ENCODE measurements around the gene HINFP. TPM values are rescaled to one million over a fixed set of nuclear protein-coding genes. Genes with fewer than 3 reads are reported as not detected.
A peak's percentile ranks its signal among the peaks of the same experiment; 100 is the strongest.

The HINFP gene
- total and polyA plus RNA-seq, 9 of the 15 experiments (the other 6 are each of a cell fraction or from before 2014, with no cell fraction given) = 13.8 to 34.1 (median 22.5) TPM

DNA sequence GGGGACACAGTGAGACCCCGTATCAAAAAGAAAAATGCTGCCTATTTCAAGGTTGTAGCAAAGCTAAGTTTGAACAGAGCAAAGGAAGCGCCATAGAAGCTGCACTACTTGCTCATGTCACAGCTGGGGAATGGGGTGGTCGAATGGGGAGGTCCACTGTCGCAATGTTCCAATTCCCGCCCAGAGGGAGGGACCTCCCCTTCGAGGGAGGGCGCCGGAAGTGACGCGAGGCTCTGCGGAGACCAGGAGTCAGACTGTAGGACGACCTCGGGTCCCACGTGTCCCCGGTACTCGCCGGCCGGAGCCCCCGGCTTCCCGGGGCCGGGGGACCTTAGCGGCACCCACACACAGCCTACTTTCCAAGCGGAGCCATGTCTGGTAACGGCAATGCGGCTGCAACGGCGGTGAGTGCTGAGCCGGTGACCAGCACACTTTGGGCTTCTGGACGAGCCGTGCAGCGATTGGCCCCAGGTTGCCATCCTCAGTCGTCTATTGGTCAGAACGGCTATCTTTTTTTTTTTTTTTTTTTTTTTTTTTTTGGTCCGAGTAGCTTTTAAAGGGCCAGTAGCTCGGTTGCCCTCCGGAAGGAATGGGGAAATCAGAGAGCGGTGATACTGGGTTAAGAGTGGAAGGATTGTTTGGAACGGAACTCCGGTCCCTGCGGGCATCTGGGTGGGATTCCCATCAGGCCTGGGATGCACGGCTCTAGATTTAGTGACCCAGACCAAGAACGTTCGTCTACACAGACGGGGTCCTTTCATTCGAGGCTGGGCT lies 36.5 kb upstream of the HINFP start, which contains the start of gene HMBS (continued):
- TF ChIP-seq YY1 (IDR thresholded peaks at IDR 0.05; ENCODE audit: borderline replicate concordance in 1 of 3, control insufficient read depth in 1 of 3, extremely low read depth in 1 of 3, insufficient read depth in 3 of 3, insufficient read length in 1 of 3, insufficient replicate concordance in 2 of 3, low read depth in 1 of 3, low read length in 2 of 3) (peak in 2 of 3 experiments; percentile 21 to 71), ZNF124 (CRISPR knock-in tag; IDR thresholded peaks at IDR 0.05) (no peak), DPF2 (IDR thresholded peaks at IDR 0.05) (no peak), BRCA1 (IDR thresholded peaks at IDR 0.05) (no peak), BRCA1 (CRISPR knock-in tag; IDR thresholded peaks at IDR 0.05) (no peak), HDAC6 (IDR thresholded peaks at IDR 0.05; ENCODE audit: low read depth, low read length) (no peak), MCM2 (IDR thresholded peaks at IDR 0.05; ENCODE audit: low read depth) (no peak), FOXM1 (IDR thresholded peaks at IDR 0.05; ENCODE audit: low read depth) (peak; percentile 64), FOXM1 (CRISPR knock-in tag; IDR thresholded peaks at IDR 0.05; ENCODE audit: low read depth) (no peak), CHD4 (IDR thresholded peaks at IDR 0.05; ENCODE audit: insufficient read depth, insufficient replicate concordance, low read depth, low read length, poor library complexity, severe bottlenecking) (no peak), NR2C2 (CRISPR knock-in tag; IDR thresholded peaks at IDR 0.05) (no peak), NR2C2 (tag; IDR thresholded peaks at IDR 0.05) (peak; percentile 82), BMI1 (IDR thresholded peaks at IDR 0.05; ENCODE audit: low read length) (no peak), TRIM24 (IDR thresholded peaks at IDR 0.05) (no peak; a peak in 1 of 4 replicates), DMBX1 (CRISPR knock-in tag; IDR thresholded peaks at IDR 0.05; ENCODE audit: borderline replicate concordance) (0 out of 2 replicates have a peak, but pooled peaks have one; percentile 21), MAZ (CRISPR knock-in tag; conservative IDR thresholded peaks at IDR 0.05 in 1 of 2, IDR thresholded peaks at IDR 0.05 in 1 of 2) (peak; percentile 58 to 73), CHD1 (IDR thresholded peaks at IDR 0.05; ENCODE audit: low read length) (peak; percentile 33)
- TF ChIP-seq, protein P1, sequence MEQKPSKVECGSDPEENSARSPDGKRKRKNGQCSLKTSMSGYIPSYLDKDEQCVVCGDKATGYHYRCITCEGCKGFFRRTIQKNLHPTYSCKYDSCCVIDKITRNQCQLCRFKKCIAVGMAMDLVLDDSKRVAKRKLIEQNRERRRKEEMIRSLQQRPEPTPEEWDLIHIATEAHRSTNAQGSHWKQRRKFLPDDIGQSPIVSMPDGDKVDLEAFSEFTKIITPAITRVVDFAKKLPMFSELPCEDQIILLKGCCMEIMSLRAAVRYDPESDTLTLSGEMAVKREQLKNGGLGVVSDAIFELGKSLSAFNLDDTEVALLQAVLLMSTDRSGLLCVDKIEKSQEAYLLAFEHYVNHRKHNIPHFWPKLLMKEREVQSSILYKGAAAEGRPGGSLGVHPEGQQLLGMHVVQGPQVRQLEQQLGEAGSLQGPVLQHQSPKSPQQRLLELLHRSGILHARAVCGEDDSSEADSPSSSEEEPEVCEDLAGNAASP (IDR thresholded peaks at IDR 0.05) = no peak
- TF ChIP-seq, protein P2, sequence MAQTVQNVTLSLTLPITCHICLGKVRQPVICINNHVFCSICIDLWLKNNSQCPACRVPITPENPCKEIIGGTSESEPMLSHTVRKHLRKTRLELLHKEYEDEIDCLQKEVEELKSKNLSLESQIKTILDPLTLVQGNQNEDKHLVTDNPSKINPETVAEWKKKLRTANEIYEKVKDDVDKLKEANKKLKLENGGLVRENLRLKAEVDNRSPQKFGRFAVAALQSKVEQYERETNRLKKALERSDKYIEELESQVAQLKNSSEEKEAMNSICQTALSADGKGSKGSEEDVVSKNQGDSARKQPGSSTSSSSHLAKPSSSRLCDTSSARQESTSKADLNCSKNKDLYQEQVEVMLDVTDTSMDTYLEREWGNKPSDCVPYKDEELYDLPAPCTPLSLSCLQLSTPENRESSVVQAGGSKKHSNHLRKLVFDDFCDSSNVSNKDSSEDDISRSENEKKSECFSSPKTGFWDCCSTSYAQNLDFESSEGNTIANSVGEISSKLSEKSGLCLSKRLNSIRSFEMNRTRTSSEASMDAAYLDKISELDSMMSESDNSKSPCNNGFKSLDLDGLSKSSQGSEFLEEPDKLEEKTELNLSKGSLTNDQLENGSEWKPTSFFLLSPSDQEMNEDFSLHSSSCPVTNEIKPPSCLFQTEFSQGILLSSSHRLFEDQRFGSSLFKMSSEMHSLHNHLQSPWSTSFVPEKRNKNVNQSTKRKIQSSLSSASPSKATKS (CRISPR knock-in tag; IDR thresholded peaks at IDR 0.05) = no peak
- TF ChIP-seq, protein P3, sequence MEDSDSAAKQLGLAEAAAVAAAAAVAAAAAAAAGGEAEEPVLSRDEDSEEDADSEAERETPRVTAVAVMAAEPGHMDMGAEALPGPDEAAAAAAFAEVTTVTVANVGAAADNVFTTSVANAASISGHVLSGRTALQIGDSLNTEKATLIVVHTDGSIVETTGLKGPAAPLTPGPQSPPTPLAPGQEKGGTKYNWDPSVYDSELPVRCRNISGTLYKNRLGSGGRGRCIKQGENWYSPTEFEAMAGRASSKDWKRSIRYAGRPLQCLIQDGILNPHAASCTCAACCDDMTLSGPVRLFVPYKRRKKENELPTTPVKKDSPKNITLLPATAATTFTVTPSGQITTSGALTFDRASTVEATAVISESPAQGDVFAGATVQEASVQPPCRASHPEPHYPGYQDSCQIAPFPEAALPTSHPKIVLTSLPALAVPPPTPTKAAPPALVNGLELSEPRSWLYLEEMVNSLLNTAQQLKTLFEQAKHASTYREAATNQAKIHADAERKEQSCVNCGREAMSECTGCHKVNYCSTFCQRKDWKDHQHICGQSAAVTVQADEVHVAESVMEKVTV (CRISPR knock-in tag; IDR thresholded peaks at IDR 0.05) = no peak; the same call in 1 of the 2 replicates
- TF ChIP-seq, protein P4, sequence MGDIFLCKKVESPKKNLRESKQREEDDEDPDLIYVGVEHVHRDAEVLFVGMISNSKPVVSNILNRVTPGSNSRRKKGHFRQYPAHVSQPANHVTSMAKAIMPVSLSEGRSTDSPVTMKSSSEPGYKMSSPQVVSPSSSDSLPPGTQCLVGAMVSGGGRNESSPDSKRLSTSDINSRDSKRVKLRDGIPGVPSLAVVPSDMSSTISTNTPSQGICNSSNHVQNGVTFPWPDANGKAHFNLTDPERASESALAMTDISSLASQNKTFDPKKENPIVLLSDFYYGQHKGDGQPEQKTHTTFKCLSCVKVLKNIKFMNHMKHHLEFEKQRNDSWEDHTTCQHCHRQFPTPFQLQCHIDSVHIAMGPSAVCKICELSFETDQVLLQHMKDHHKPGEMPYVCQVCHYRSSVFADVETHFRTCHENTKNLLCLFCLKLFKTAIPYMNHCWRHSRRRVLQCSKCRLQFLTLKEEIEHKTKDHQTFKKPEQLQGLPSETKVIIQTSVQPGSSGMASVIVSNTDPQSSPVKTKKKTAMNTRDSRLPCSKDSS (IDR thresholded peaks at IDR 0.05; ENCODE audit: low read depth, partially characterized antibody) = no peak
